ENCODE data around the gene MAGI1.

MAGI1 gene

GRCh38 chr3:65334045-65334665, 704.6 kb downstream of the MAGI1 start:
- DNase-seq: no peak

DNA sequence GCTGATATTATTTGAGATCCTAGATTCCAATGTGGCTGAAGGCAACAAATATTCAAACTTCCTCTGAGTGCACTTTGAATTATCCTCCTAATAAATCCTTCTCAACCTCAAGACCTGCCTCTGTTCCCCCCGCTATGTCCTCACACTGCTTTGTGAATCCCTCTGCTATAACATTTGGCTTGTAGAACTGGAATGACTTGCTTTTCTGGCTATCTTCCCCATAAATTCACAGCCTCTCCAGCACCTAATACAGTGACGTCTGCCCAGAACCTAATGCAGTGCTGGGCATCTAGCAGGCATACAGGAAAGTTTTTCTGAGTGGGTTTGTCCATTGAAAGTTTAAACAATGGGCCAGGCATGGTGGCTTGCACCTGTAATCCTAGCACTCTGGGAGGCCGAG, 707.0 kb downstream of the MAGI1 start:
- DNase-seq: no peak

DNA sequence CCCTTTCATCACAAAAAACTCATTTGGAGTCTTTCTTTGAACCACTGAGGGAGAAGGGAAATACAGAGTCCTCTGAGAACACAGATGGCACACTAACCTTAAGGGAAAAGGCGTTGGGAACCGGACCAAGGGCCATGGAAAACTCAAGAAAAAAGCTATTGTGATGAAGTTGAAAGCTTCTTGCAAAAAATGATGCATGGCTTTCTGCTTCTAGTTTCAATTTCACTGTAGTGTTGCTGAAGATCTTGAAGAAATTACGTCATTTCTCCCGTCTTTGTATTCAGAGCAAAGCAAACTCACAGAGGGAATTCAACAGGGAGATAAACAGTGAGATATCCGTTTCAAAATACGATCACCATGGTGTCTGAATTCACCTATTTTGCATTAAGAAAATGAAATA, 708.6 kb downstream of the MAGI1 start:
- no peak for DNase-seq

DNA sequence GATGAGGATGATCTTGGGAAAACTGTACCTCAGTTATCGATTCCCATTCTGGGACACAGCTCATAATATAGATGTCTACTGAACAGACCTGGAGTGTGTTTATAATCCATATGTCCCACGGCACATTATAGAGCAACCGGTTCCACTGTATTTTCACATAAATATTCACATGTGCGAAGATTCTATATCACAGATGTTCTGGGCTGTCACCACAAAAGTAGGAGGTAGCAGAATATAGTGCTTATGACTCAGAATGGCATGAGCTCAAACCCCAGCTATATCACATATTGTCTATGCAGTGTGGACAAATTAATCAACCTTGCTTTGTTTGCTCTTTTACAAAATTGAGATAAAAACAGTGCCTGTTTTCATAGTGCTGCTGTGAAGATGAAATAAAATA, 710.6 kb downstream of the MAGI1 start:
- DNase-seq: no peak

DNA sequence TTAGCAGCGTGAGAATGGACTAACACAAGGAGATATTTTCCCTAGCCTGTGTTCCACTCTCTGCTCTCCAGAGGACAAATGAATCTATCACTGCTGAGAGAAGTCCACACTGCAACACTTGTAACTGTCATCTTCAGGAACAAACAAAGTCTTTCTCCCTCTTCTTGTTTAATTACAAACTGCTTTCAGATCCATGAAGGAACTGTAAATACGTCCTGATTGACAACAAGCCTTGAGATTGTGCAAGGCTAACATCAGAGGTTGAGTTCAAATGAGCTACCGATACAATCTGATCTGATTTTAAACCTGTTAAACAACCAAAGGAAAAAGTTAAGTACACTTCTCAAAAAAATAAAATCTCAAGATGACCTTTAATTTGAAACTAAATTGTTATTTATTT, 712.1 kb downstream of the MAGI1 start:
- no peak for DNase-seq

DNA sequence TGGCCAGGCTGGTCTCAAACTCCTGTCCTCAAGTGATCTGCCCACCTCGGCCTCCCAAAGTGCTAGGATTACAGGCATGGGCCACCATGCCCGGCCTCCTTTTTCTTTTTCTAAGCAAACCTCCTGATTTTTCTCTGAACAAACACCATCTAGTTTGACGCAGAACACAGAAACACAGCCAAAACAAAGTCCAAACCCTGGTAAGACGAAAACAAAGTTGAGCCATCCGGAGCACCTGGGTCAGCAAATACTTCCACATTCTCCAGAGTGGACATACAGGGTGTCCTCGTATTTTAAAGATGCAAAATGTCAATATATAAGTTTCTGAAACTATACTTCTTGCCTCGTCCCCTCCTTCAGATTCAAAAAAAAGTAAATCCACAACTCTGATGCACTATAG, 715.8 kb downstream of the MAGI1 start:
- DNase-seq: no peak

GRCh38 chr3:65318231-65318630, 720.5 kb downstream of the MAGI1 start:
- DNase-seq: no peak

DNA sequence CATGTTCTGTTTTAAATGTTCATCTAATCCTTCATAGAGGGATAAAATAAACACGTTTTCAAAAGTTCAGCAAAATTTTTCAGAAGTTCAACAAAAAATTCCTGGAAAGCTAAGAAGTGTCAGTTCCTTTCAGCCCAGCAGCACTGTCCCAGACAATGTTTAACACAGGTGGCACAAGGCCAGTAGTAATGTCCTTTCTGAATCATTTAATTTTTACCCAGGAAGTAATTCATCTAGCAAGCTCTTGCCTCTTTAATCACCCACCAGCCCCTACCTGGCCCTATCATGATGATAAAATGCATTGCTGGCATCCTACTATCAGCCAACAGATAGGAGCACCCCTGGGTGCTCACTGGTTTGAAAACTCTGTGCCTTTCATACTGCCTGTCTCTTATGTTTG, 723.8 kb downstream of the MAGI1 start:
- DNase-seq: no peak

DNA sequence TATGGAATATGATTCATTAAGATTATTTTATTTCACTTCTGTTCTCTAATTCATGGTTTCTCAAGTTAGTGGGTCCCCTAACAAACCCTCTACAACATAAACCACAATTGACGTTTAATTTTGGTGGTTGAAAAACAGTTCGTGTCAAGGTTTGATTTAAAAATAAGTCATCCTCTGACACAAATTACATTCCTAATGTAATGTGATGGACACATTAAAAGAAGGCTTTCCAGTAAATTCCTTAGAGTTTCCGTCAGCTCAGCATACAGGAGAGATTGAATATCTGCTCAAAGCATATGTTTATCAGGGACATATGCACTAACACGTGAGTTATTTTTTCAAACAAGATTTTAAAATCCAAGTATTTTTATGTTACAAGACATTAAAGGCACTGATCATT, 724.4 kb downstream of the MAGI1 start:
- no peak for DNase-seq

DNA sequence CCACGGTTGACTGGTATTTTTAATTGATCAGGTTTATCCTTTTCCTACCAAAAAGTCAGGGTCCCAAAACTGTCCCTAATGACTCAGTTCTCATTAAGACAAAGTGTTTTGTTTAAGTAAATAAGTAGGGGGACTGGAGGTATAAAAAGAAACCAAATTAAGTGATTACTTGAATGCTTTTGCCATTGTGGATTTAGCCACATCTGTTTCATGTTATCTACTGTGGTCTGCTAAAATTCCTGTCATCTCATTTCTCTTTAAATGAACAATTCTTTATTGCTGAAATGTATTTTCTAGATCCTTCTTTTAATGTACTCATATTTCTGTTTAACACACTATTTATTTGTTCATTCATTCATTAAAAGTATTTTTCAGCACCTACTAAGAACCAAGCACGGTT, 725.1 kb downstream of the MAGI1 start:
- DNase-seq: no peak

- no peak for DNase-seq
Observed at GRCh38 chr3:65305836-65306235, 732.9 kb downstream of the MAGI1 start.

Data from NCI-H187 (cell line).